ENCODE measurements around the gene TMEM178B.

DNA sequence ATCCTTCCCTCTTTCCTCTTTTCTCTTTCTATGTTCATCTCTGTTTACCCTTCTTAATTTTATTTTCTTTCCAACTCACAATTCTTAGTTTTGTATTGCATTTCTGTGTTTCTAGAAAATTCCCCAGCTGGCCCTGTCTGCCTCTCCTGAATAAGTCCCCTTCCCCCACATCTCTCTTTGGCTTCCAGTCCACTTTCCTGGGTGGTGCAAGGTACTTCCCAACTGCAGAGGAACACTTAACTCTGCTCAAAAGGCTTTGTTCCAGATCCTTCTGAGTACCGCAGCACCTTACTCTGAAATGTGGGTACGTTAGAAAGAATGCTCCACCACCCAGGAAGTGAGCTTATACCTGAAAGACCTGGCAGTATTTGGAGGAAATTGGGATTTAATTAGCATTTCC, 227.0 kb downstream of the TMEM178B start:
- TF ChIP-seq EZH2 (IDR thresholded peaks at IDR 0.05) = no peak
- TF ChIP-seq POLR2AphosphoS5 (IDR thresholded peaks at IDR 0.05; ENCODE audit: borderline replicate concordance, low read depth, low read length) = no peak
- no peak for TF ChIP-seq FOXP2 (optimal IDR thresholded peaks at IDR 0.05; ENCODE audit: control extremely low read depth, extremely low read length, insufficient read depth)
